ENCODE results near the gene G3BP1. TPM values are rescaled to one million over a fixed set of nuclear protein-coding genes. Genes with fewer than 3 reads are reported as not detected.
"Not testable (repeated sequence)": the region's sequence is repeated elsewhere in the genome, so short reads cannot be mapped to it uniquely, and the experiment has no call there.

Gene G3BP1
- total and polyA plus RNA-seq, 3 experiments from 2014 or later = 142 to 377 (median 371) TPM

DNA sequence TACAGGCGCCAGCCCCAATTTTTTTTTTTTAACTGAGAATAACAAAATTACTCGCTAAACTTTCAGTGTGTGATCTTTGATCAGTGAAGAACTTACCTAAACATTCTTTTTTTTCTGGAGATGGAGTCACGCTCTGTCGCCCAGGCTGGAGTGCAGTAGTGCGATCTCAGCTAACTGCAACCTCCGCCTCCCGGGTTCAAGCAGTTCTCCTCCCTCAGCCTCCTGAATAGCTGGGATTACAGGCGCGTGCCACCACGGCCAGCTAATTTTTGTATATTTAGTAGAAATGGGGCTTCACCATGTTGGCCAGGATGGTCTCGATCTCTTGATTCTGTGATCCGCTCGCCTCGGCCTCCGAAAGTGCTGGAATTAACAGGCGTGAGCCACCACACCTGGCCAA, 11.9 kb downstream of the G3BP1 start:
- POLR2A ChIA-PET = interaction anchor here (0.6 kb wide), 1 partner anchor 162 kb away, joined by 3 read pairs; no protein-coding TSS in a partner anchor
- peaks cover 0 to 32% (median 5%) of the 10 kb centered on the region in 3 donors for H3K36me3 Mint-ChIP-seq
- not testable (repeated sequence) for H3K27ac Mint-ChIP-seq

DNA sequence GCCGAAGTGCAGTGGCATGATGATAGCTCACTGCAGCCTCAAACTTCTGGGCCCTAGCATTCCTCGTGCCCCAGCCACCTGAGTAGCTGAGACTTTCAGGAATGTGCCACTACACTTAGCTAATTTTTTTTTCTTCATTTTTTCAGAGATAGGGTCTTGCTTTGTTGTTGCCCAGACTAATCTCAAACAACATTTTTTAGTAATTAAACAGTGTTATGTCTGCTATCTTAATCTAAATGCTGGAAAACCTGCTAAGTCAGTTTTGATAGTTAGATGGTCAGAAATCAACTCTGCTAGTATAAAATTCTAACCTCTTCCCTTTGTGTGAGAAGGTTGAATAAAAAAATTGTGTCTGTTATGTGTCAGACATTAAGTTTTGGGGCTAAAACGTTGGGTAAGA, 12.4 kb downstream of the G3BP1 start:
- H3K9me3 ChIP-seq (ENCODE audit: low read length) = no peaks in the 10 kb centered on the region
- H3K4me1 Mint-ChIP-seq = peaks cover 65 to 85% (median 77%) of the 10 kb centered on the region in 3 donors
- H3K4me3 Mint-ChIP-seq = peak overlapping the region in 4 of 7 donors; percentile 17 to 38 (median 24)
- peaks cover 52% of the 10 kb centered on the region for H3K4me1 ChIP-seq (ENCODE audit: insufficient read depth, low read length)
- no peak overlapping the region for H3K4me3 ChIP-seq (ENCODE audit: low read length)
- ChIA-PET POLR2A (no interaction called here), CTCF (no interaction called here)
- H3K36me3 Mint-ChIP-seq = peaks cover 0 to 31% (median 3%) of the 10 kb centered on the region in 3 donors
- H3K9me3 Mint-ChIP-seq = no peaks in the 10 kb centered on the region
- H3K27ac Mint-ChIP-seq = peak overlapping the region in 2 of 8 donors; percentile 47 to 51
- peaks cover 12% of the 10 kb centered on the region for H3K36me3 ChIP-seq (ENCODE audit: insufficient read depth, low read length)
- H3K27me3 Mint-ChIP-seq = no peaks in the 10 kb centered on the region
- H3K27me3 ChIP-seq (ENCODE audit: insufficient read depth, low read length, poor library complexity, severe bottlenecking) = no peaks in the 10 kb centered on the region
- H3K27ac ChIP-seq (ENCODE audit: low read depth, low read length) = peak overlapping the region; percentile 16
- DNase-seq = no peak

More for the DNA sequence above, 11.9 kb downstream of the G3BP1 start:
- H3K4me1 ChIP-seq (ENCODE audit: insufficient read depth, low read length) = peaks cover 57% of the 10 kb centered on the region
- H3K27me3 Mint-ChIP-seq; DNase-seq; H3K9me3 ChIP-seq (ENCODE audit: low read length); CTCF ChIA-PET; H3K27ac ChIP-seq (ENCODE audit: low read depth, low read length); H3K4me3 ChIP-seq (ENCODE audit: low read length); H3K9me3 Mint-ChIP-seq; H3K27me3 ChIP-seq (ENCODE audit: insufficient read depth, low read length, poor library complexity, severe bottlenecking): not testable (repeated sequence)
- H3K4me3 Mint-ChIP-seq = peak overlapping the region in 2 of 7 donors; percentile 8 to 57
- H3K4me1 Mint-ChIP-seq = peaks cover 68 to 90% (median 82%) of the 10 kb centered on the region in 3 donors
- H3K36me3 ChIP-seq (ENCODE audit: insufficient read depth, low read length) = peaks cover 11% of the 10 kb centered on the region

DNA sequence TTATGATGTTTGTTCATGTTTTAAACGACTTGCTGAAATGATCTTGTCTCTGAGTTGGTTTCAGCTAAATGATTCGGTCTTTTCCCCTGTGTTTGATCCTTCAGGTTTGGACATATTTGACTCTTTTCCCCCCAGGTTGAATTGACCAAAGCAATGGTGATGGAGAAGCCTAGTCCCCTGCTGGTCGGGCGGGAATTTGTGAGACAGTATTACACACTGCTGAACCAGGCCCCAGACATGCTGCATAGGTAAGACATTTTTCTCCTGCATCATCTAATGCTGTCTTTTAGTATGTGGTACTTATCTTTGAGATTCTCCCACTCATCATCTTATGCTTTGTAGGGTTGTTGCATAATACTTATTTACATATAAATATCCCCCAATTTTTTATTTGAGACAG, 14.7 kb downstream of the G3BP1 start:
- no peaks in the 10 kb centered on the region for H3K27me3 Mint-ChIP-seq
- Histone ChIP-seq H3K4me1 (ENCODE audit: insufficient read depth, low read length) (peaks cover 31% of the 10 kb centered on the region), H3K4me3 (ENCODE audit: low read length) (no peak overlapping the region), H3K9me3 (ENCODE audit: low read length) (no peaks in the 10 kb centered on the region), H3K36me3 (ENCODE audit: insufficient read depth, low read length) (peaks cover 31% of the 10 kb centered on the region), H3K27ac (ENCODE audit: low read depth, low read length) (no peak overlapping the region), H3K27me3 (ENCODE audit: insufficient read depth, low read length, poor library complexity, severe bottlenecking) (no peaks in the 10 kb centered on the region)
- CTCF ChIA-PET = interaction anchor here (1.4 kb wide), 1 partner anchor 15 kb away, joined by 3 read pairs; no protein-coding TSS in a partner anchor
- peaks cover 49 to 75% (median 61%) of the 10 kb centered on the region in 3 donors for H3K4me1 Mint-ChIP-seq
- H3K27ac Mint-ChIP-seq = peak overlapping the region in 5 of 8 donors; percentile 14 to 83 (median 66)
- peak overlapping the region in 3 of 7 donors; percentile 18 to 61 (median 39) for H3K4me3 Mint-ChIP-seq
- DNase-seq = no peak
- peaks cover 2 to 49% (median 11%) of the 10 kb centered on the region in 3 donors for H3K36me3 Mint-ChIP-seq
- POLR2A ChIA-PET = interaction anchor here (0.6 to 1.4 kb wide), 2 partner anchors 15 to 174 kb away, joined by 3 to 5 read pairs; partner anchors contain the start of gene G3BP1
- H3K9me3 Mint-ChIP-seq = no peaks in the 10 kb centered on the region

DNA sequence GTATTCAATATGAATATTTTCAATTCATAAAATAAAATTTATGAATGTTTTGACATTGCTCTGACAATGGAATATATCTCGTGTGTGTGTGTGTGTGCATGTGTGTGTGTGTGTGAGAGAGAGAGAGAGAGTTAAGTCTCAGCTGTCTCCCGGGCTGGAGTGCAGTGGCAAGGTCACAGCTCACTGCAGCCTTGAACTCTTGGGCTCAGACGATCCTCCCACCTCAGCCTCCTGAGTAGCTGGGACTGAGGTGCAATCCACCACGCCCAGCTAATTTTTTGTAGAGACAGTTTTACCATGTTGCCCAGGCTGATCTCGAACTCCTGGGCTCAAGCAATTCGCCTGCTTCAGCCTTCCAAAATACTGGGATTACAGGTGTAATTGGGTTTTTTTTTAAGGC, 16.1 kb downstream of the G3BP1 start:
- Histone ChIP-seq H3K9me3 (ENCODE audit: low read length) (no peaks in the 10 kb centered on the region), H3K4me3 (ENCODE audit: low read length) (no peak overlapping the region), H3K36me3 (ENCODE audit: insufficient read depth, low read length) (peaks cover 38% of the 10 kb centered on the region), H3K27me3 (ENCODE audit: insufficient read depth, low read length, poor library complexity, severe bottlenecking) (no peaks in the 10 kb centered on the region), H3K27ac (ENCODE audit: low read depth, low read length) (no peak overlapping the region), H3K4me1 (ENCODE audit: insufficient read depth, low read length) (peaks cover 19% of the 10 kb centered on the region)
- peak overlapping the region in 1 of 8 donors; percentile 54 for H3K27ac Mint-ChIP-seq
- H3K36me3 Mint-ChIP-seq = peaks cover 3 to 62% (median 12%) of the 10 kb centered on the region in 3 donors
- CTCF ChIA-PET = interaction anchor here (1.0 to 1.6 kb wide), 2 partner anchors 37 to 355 kb away, joined by 3 to 4 read pairs; no protein-coding TSS in a partner anchor
- no peaks in the 10 kb centered on the region for H3K9me3 Mint-ChIP-seq
- H3K27me3 Mint-ChIP-seq = no peaks in the 10 kb centered on the region
- POLR2A ChIA-PET = no interaction called here
- no peak for DNase-seq
- H3K4me1 Mint-ChIP-seq = peaks cover 43 to 71% (median 48%) of the 10 kb centered on the region in 3 donors
- no peak overlapping the region for H3K4me3 Mint-ChIP-seq

DNA sequence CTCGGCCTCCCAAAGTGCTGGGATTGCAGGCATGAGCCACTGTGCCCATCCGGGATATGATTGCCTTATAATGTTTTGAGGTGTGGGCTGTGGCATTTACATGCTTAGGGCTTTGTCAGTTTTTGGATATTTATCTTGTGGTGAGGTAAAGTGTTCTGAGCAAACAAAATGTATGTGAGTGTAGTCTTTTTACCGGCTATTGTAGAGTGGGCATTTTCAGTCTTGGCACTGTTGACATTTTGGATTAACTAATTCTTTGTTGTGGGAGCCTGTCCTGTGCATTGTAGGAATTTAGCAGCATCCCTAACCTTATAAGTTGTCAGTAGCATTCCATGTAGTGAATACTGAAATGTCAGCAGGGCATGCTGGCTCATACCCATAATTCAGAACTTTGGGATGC, 21.6 kb downstream of the G3BP1 start:
- H3K4me3 Mint-ChIP-seq = no peak overlapping the region
- Histone ChIP-seq H3K4me3 (ENCODE audit: low read length) (no peak overlapping the region), H3K36me3 (ENCODE audit: insufficient read depth, low read length) (peaks cover 71% of the 10 kb centered on the region), H3K9me3 (ENCODE audit: low read length) (no peaks in the 10 kb centered on the region), H3K27me3 (ENCODE audit: insufficient read depth, low read length, poor library complexity, severe bottlenecking) (no peaks in the 10 kb centered on the region), H3K4me1 (ENCODE audit: insufficient read depth, low read length) (no peaks in the 10 kb centered on the region), H3K27ac (ENCODE audit: low read depth, low read length) (no peak overlapping the region)
- H3K27me3 Mint-ChIP-seq = no peaks in the 10 kb centered on the region
- H3K4me1 Mint-ChIP-seq = peaks cover 31 to 59% (median 45%) of the 10 kb centered on the region in 3 donors
- ChIA-PET CTCF (no interaction called here), POLR2A (no interaction called here)
- H3K36me3 Mint-ChIP-seq = peaks cover 9 to 91% (median 26%) of the 10 kb centered on the region in 3 donors
- H3K27ac Mint-ChIP-seq = no peak overlapping the region
- no peaks in the 10 kb centered on the region for H3K9me3 Mint-ChIP-seq
- no peak for DNase-seq

DNA sequence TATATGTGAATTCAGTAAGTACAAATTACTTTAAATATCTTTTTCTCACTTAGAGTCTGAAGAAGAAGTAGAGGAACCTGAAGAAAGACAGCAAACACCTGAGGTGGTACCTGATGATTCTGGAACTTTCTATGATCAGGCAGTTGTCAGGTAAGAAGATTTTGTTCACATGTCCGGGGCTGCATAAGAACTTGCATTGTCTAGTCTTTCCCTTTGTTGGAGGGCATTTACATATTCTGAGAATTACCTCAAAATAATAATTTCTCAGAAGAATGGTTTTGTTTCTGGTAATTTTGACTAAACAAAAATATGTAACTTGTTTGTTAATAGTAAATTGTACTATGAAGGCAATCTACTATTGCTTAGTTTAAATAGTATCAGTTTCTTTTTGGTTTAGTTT, 23.7 kb downstream of the G3BP1 start:
- H3K27me3 ChIP-seq (ENCODE audit: insufficient read depth, low read length, poor library complexity, severe bottlenecking) = no peaks in the 10 kb centered on the region
- peaks cover 72% of the 10 kb centered on the region for H3K36me3 ChIP-seq (ENCODE audit: insufficient read depth, low read length)
- Mint-ChIP-seq H3K4me1 (peaks cover 29 to 56% (median 48%) of the 10 kb centered on the region in 3 donors), H3K4me3 (no peak overlapping the region), H3K9me3 (no peaks in the 10 kb centered on the region), H3K27me3 (no peaks in the 10 kb centered on the region), H3K36me3 (peaks cover 9 to 94% (median 26%) of the 10 kb centered on the region in 3 donors), H3K27ac (peak overlapping the region in 3 of 8 donors; percentile 47 to 78 (median 78))
- POLR2A ChIA-PET = no interaction called here
- DNase-seq = no peak
- no peak overlapping the region for H3K4me3 ChIP-seq (ENCODE audit: low read length)
- H3K9me3 ChIP-seq (ENCODE audit: low read length) = no peaks in the 10 kb centered on the region
- CTCF ChIA-PET = no interaction called here
- no peaks in the 10 kb centered on the region for H3K4me1 ChIP-seq (ENCODE audit: insufficient read depth, low read length)
- H3K27ac ChIP-seq (ENCODE audit: low read depth, low read length) = no peak overlapping the region

DNA sequence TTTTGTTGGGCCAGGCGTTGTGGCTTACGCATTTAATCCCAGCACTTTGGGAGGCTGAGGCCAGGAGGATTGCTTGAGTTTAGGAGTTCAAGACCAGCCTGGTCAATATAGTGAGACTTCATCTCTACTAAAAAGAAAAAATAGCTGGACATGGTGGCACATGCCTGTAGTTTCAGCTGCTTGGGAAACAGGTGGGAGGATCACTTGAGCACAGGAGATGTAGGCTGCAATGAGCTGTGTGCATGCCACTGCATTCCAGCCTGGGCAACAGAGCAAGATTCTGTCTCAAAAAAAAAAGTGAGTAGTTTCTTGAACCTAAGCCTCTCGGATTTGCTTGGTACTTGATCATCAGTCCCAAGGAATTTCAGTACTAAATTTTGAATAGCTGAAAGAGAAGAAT, 26.9 kb downstream of the G3BP1 start:
- CTCF ChIA-PET = interaction anchor here (0.8 to 2.1 kb wide), 3 partner anchors 27 to 344 kb away, joined by 3 to 7 read pairs (median 3); no protein-coding TSS in a partner anchor
- peaks cover 24 to 45% (median 41%) of the 10 kb centered on the region in 3 donors for H3K4me1 Mint-ChIP-seq
- no peaks in the 10 kb centered on the region for H3K27me3 Mint-ChIP-seq
- peaks cover 61% of the 10 kb centered on the region for H3K36me3 ChIP-seq (ENCODE audit: insufficient read depth, low read length)
- H3K27ac ChIP-seq (ENCODE audit: low read depth, low read length) = no peak overlapping the region
- no peaks in the 10 kb centered on the region for H3K9me3 ChIP-seq (ENCODE audit: low read length)
- H3K4me3 Mint-ChIP-seq = no peak overlapping the region
- H3K9me3 Mint-ChIP-seq = no peaks in the 10 kb centered on the region
- no peaks in the 10 kb centered on the region for H3K4me1 ChIP-seq (ENCODE audit: insufficient read depth, low read length)
- H3K27me3 ChIP-seq (ENCODE audit: insufficient read depth, low read length, poor library complexity, severe bottlenecking) = no peaks in the 10 kb centered on the region
- POLR2A ChIA-PET = interaction anchor here (2.4 kb wide), 1 partner anchor 28 kb away, joined by 6 read pairs; no protein-coding TSS in a partner anchor
- H3K27ac Mint-ChIP-seq = peak overlapping the region in 3 of 8 donors; percentile 15 to 92 (median 70)
- no peak for DNase-seq
- peaks cover 13 to 89% (median 27%) of the 10 kb centered on the region in 3 donors for H3K36me3 Mint-ChIP-seq
- no peak overlapping the region for H3K4me3 ChIP-seq (ENCODE audit: low read length)

DNA sequence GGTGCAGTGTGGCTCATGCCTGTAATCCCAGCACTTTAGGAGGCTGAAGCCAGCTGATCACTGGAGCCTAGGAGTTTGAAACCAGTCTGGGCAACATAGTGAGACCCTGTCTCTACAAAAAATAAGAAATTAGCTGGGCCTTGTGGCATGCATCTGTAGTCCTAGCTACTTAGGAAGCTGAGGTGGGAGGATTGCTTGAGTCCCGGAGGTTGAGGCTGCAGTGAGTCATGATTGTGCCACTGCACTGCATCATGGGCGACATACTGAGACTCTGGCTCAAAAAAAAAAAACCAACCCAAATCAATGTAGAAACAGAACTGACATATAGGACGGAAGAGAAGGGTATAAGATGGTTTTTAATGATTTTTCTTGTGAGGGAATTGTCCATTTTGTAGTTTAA, 27.7 kb downstream of the G3BP1 start:
- no peak overlapping the region for H3K4me3 Mint-ChIP-seq
- H3K27me3 Mint-ChIP-seq = no peaks in the 10 kb centered on the region
- ChIA-PET POLR2A (interaction anchor here (2.4 kb wide), 1 partner anchor 28 kb away, joined by 6 read pairs; no protein-coding TSS in a partner anchor), CTCF (interaction anchor here (0.8 to 2.1 kb wide), 3 partner anchors 26 to 343 kb away, joined by 3 to 7 read pairs (median 3); no protein-coding TSS in a partner anchor)
- Histone ChIP-seq H3K4me3 (ENCODE audit: low read length) (no peak overlapping the region), H3K27ac (ENCODE audit: low read depth, low read length) (no peak overlapping the region), H3K4me1 (ENCODE audit: insufficient read depth, low read length) (no peaks in the 10 kb centered on the region), H3K9me3 (ENCODE audit: low read length) (no peaks in the 10 kb centered on the region), H3K36me3 (ENCODE audit: insufficient read depth, low read length) (peaks cover 61% of the 10 kb centered on the region), H3K27me3 (ENCODE audit: insufficient read depth, low read length, poor library complexity, severe bottlenecking) (no peaks in the 10 kb centered on the region)
- no peaks in the 10 kb centered on the region for H3K9me3 Mint-ChIP-seq
- H3K36me3 Mint-ChIP-seq = peaks cover 13 to 89% (median 24%) of the 10 kb centered on the region in 3 donors
- DNase-seq = no peak
- peak overlapping the region in 5 of 8 donors; percentile 5 to 80 (median 38) for H3K27ac Mint-ChIP-seq
- H3K4me1 Mint-ChIP-seq = peaks cover 21 to 37% (median 35%) of the 10 kb centered on the region in 3 donors
